ENCODE data around the gene DPM1.

DPM1 gene

GRCh38 chr20:50929299-50930138 lies 28.8 kb downstream of the DPM1 start:
- no peak for DNase-seq

GRCh38 chr20:50928469-50928868 lies 29.9 kb downstream of the DPM1 start:
- DNase-seq = no peak

- no peak for DNase-seq
Observed at GRCh38 chr20:50926530-50926929, 31.8 kb downstream of the DPM1 start.

GRCh38 chr20:50924261-50924920 lies 33.9 kb downstream of the DPM1 start:
- DNase-seq = no peak

- DNase-seq = no peak
Observed at GRCh38 chr20:50921803-50922501, 36.4 kb downstream of the DPM1 start.

- no peak for DNase-seq
Observed at GRCh38 chr20:50920997-50921396, 37.3 kb downstream of the DPM1 start.

GRCh38 chr20:50919567-50919966 lies 38.8 kb downstream of the DPM1 start:
- no peak for DNase-seq

GRCh38 chr20:50918403-50918802 lies 39.9 kb downstream of the DPM1 start:
- DNase-seq = no peak

- no peak for DNase-seq
Observed at GRCh38 chr20:50916934-50917333, 41.4 kb downstream of the DPM1 start.

GRCh38 chr20:50916257-50916656 lies 42.1 kb downstream of the DPM1 start:
- DNase-seq = no peak

- no peak for DNase-seq
Observed at GRCh38 chr20:50915424-50915823, 42.9 kb downstream of the DPM1 start.

GRCh38 chr20:50913690-50914375 lies 44.5 kb downstream of the DPM1 start:
- DNase-seq = no peak

- no peak for DNase-seq
Observed at GRCh38 chr20:50911716-50912115, 46.6 kb downstream of the DPM1 start.

GRCh38 chr20:50911030-50911429 lies 47.3 kb downstream of the DPM1 start:
- DNase-seq = no peak

- no peak for DNase-seq
Observed at GRCh38 chr20:50909413-50909812, 48.9 kb downstream of the DPM1 start.

GRCh38 chr20:50904067-50904570 lies 54.2 kb downstream of the DPM1 start:
- no peak for DNase-seq

GRCh38 chr20:50903353-50904051 lies 54.8 kb downstream of the DPM1 start:
- DNase-seq = no peak

GRCh38 chr20:50901301-50901700 lies 57.0 kb downstream of the DPM1 start:
- no peak for DNase-seq

- DNase-seq = no peak
Observed at GRCh38 chr20:50900261-50900660, 58.1 kb downstream of the DPM1 start.

GRCh38 chr20:50898475-50898874 lies 59.9 kb downstream of the DPM1 start:
- DNase-seq = no peak

GRCh38 chr20:50895111-50895830 lies 63.1 kb downstream of the DPM1 start:
- DNase-seq = no peak

- no peak for DNase-seq
Observed at GRCh38 chr20:50893620-50894019, 64.7 kb downstream of the DPM1 start.
